Measurements from ENCODE around the gene RNF222.
"Not testable (repeated sequence)": the region's sequence is repeated elsewhere in the genome, so short reads cannot be mapped to it uniquely, and the experiment has no call there.

Gene RNF222

DNA sequence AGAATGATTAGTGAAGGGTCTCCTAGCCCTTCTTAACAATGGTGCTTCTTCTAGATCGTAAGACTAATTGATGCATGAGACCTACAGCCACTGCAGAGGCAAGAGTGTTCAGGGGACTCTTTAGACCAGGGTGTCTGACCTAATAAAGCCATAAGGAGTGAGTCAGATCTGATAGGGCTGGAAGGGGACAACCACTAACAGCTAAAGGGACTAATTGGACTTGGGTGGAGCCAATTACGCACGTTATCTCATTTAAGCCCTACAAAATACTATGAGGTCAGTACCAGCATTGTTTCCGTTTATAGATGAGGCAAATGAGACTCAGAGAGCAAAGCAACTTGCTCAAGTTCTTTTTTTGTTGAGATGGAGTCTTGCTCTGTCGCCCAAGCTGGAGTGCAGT, 14.5 kb upstream of the RNF222 start:
- DNase-seq (ENCODE audit: low read depth in 2 of 2, low spot score in 1 of 2): no peak

DNA sequence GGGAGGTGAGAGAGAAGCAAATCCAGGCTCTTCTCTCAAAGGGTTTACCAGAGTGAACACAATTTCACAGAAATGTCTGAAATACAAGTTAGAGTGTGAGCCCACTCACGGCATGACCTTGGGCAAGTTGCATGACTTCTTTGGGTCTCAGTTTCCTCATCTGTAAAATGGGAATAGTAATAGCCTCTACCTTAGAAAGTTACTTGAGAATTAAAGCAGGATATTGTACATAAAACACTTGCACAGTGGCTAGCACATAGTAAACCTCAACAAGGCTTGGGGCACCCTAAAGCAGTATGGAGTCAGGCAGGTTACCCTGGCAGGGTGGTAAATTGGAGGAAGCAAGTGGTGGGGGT, 13.2 kb upstream of the RNF222 start:
- DNase-seq (ENCODE audit: low read depth in 2 of 2, low spot score in 1 of 2): no peak

DNA sequence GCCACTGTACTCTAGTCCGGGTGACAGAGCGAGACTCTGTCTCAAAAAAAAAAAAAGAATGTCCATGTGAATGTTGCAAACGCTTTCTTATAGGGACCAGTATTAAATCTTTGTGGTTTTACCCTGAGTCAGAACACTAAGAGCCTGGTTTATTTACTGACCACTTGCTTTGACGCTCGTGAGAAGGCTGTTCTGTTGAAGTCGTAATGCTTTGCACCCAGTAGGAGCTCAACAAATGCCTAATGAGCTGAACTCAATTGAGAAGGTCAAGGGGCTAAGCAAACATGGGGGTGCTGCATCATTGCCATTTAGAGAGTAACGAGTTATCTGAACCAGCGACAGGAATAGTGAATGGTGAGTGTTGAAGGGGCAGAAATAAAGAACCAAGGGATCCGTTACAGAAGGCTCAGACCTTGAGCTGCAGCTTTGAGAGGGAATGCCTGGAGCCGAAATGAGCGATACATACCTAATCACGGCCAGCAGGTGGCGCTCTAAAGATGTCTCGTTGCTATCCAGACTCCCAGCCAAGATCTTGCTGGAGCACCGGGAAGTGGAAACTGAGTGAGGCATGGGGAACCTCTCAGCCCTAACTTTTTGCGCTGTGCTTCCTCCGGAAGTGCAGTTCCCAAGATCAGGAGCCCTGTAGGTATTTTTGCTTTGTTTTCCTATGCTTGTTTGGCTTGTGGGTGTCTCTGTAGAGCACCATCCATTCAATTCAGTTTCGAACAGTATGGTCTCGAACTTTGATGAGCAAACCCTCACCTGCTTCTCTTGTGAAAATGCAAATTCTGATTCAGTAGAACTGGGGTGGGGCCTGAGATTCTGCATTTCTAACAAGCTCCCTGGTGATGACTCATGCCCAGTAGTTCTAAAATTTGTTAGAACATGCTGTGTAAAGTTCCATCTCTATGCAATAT, 12.6 kb upstream of the RNF222 start:
- DNase-seq (ENCODE audit: low read depth in 2 of 2, low spot score in 1 of 2): peak; percentile 66 to 72

DNA sequence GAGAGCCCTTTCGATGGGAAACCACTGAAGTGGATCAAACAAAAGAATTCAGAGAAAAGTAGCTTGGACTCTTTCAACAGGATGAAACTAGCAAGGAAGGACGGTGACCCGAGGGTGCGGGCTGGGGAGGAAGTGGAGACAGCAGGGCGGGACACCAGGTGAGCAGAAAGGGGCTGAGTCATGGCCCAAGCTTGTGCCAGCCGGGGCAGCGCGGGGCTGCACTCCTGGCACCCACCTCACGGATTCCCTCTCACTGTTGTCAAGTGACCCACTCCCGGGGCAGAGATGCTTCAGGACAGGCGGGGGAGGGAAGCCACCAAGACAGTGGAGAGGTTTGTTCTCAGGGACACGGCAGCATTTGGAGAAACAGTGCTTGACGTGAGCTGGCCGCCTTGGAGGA, 10.7 kb upstream of the RNF222 start:
- DNase-seq (ENCODE audit: low read depth in 2 of 2, low spot score in 1 of 2): no peak

DNA sequence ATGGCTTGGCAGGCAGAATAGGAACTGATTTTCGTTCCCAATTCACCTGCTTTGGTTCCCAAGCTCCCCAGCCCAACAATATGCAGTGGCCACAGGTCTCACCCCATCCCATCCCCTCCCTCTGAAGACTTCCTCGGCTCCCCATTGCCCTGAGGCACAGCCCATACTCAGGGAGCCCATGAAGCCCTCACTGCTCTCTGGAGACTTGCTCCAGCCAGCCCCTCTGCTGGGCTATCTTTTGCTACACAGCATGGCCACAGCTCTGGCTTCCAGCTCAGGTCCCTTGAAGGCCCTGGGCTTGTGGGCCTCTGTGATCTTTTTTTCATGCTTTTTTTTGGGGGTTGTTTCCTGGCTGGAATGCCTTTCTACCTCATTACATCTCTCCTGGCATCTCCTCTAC, 8.5 kb upstream of the RNF222 start:
- DNase-seq (ENCODE audit: low read depth in 2 of 2, low spot score in 1 of 2): no peak

- DNase-seq (ENCODE audit: low read depth in 2 of 2, low spot score in 1 of 2): no peak
Observed at GRCh38 chr17:8405499-8406016, 7.9 kb upstream of the RNF222 start.

DNA sequence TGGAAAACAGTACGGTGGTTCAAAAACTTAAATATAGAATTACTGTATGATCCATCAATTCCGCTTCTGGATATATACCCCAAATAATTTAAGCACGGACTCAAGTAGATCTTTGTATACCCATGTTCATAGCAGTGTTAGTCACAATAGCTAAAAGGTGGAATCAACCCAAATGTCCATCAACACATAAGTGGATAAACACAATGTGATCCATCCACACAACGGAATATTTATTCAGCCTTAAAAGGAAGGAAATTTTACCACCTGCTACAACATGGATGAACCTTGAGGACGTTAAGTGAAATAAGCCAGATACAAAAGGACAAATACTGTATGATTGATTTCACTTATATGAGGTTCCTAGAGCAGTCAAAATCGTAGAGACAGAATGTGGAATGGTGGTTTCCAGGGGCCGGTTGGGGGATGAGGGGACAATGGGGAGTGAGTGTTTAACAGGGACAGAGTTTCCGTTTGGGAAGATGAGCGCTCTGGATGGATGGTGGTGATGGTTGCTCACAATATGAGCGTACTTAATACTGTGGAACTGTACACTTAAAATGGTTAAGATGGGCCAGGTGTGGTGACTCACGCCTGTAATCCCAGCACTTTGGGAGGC, 5.4 kb upstream of the RNF222 start:
- DNase-seq (ENCODE audit: low read depth in 2 of 2, low spot score in 1 of 2): no peak

DNA sequence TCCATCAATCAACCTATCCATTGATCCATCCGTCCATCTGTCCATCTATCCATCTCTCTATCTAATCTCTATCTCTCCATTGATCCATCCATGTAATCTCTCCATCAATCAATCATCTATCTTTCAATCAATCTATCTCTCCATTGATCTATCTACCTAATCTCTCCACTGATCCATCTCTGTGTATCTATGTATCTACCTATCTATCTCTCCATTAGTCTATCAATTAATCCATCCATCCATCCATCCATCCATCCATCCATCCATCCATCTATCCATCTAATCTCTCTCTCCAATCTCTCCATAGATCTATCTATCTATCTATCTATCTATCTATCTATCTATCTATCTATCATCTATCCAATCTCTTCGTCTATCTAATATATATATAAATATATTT, 3.5 kb upstream of the RNF222 start:
- DNase-seq (ENCODE audit: low read depth in 2 of 2, low spot score in 1 of 2): no peak

GRCh38 chr17:8398980-8399379, 1.4 kb upstream of the RNF222 start:
- no peak for DNase-seq (ENCODE audit: low read depth in 2 of 2, low spot score in 1 of 2)

DNA sequence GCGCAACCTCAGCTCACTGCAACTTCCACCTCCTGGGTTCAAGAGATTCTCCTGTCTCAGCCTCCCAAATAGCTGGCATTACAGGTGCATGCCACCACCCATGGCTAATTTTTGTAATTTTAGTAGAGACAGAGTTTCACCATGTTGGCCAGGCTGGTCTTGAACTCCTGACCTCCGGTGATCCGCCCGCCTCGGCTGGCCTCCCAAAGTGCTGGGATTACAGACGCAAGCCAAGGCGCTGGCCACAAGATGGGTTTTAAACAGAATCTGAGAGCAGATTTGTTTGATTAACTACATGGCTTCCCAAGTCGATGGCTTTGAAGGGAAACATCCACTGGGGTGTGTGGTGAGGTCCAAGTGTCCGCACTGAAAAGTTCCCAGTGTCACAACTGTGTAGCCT, 3.1 kb downstream of the RNF222 start:
- DNase-seq (ENCODE audit: low read depth in 2 of 2, low spot score in 1 of 2): not testable (repeated sequence)

GRCh38 chr17:8393470-8394231, 4.0 kb downstream of the RNF222 start:
- no peak for DNase-seq (ENCODE audit: low read depth in 2 of 2, low spot score in 1 of 2)

- DNase-seq (ENCODE audit: low read depth in 2 of 2, low spot score in 1 of 2): no peak
Observed at GRCh38 chr17:8392674-8393469, 4.8 kb downstream of the RNF222 start.

DNA sequence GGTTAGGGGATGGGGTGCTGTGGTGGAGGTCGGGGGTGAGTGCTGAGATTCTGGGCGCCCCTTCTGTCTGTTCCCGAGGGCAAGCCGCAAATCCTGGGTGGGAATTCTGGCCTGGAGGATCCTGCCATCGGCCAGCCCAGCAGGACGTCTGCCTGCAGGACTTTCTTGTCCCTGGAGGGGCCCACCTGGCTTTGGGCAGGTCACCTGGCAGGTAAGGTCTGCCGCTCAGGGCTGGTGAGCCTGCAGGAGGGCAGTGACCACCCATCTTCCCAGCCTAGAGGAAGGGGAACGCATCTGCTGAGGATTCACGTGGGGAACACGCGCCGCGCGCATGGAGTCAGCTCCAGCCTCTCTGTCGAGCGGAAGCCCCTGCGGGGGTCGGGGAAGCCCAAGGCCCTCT, 5.4 kb downstream of the RNF222 start:
- no peak for DNase-seq (ENCODE audit: low read depth in 2 of 2, low spot score in 1 of 2)

DNA sequence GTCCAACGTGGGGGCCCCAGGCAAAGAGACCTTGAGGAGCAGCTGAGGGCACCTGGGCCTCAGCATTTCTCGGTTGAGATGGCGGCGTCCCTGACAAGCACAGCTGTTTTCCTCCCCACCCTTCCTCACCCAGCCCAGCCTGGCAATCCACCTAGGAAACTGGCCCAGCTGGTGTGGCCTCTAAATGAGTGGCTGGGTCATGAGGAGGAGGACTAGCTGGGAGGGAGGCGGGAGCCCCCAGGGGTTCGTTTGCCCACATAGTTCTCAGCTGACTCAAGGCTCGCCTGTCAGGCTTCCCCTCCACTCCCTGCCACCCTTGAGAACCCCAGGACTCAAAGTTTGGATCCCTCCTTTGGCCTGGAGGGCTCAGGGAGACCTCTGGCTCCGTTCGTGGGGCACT, 5.9 kb downstream of the RNF222 start:
- no peak for DNase-seq (ENCODE audit: low read depth in 2 of 2, low spot score in 1 of 2)

DNA sequence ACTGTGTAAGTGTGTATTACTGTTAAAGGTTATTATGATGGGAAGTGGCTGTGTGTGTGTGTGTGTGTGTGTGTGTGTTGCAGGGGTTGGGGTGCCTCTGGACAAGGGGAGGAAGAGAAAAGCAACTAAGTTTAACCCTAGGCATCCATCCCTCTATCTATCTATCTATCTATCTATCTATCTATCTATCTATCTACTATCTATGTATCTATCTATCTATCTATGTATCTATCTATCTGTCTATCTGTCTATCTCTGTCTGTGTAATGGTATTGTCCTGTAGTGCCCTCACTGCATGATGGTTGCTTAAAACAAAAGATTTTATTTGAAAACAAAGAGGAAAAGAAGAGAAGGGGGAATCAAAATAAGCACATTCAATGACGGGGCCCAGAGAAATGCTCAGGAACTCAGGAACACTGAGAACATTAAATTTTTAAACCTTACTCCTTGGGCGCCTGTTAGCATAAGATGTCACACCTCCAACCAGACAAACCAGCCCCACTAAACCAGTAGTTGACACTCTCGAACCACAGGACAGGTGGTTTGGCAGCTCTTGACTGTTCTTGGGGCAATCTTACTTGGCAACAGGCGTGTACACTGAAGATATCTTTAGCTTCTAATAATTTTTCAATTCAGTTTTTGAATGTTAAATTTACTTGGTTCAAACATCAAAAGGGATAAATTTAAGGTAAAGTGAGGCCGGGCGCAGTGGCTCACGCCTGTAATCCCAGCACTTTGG, 9.5 kb downstream of the RNF222 start:
- DNase-seq (ENCODE audit: low read depth in 2 of 2, low spot score in 1 of 2): no peak

DNA sequence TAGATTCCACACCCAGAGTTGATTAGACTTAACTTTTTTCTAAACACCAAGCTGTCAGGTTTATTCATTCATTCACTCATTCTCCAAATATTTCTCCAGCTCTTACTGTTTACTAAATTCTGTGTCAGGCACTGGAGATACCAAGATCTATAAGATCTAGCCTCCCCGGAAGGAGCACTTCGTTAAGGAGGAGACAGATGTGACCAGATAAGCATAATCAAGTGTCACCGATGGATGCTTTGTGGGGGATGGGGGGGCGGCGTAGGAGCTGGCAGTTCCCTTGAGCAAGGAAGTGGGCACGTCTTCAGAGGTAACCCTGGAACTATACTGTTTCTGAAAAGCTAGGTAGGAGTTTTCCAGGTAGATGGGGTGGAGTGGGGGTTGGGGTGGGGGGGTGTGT, 10.8 kb downstream of the RNF222 start:
- no peak for DNase-seq (ENCODE audit: low read depth in 2 of 2, low spot score in 1 of 2)

DNA sequence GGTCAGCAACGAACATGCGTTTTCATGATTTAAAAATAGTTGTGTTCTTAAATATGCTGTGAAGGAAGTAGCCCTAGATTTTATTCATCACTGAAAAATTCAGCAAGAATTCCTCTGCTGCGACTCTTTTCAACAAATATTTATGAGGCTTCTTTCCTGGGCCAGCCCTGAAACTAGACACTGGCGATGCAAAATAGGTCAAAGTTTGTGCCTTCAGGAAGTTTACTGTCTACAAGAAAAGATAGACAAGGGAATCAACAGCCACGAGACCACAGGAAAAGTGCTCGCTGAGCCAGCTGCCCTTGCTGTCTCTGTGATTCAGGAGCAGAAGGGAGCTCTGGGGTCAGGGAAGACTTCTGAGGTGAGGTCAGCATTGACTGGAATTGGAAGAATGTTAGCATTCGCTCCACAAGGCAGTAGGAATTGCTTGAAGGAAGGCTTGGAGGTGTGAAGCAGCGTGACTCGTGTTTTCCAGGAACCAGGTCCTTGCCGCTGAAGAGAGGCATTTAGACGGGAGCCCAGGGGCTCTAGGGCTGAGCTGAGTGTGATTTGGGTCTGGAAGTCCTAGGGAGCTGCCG, 12.7 kb downstream of the RNF222 start:
- DNase-seq (ENCODE audit: low read depth in 2 of 2, low spot score in 1 of 2): no peak

- peak; percentile 87 for DNase-seq (ENCODE audit: low read depth in 2 of 2, low spot score in 1 of 2)
Observed at GRCh38 chr17:8383143-8383822, 14.3 kb downstream of the RNF222 start, which contains the start of gene RPL26. Gene RPL26 (minus strand): TSS chr17:8383193. CDS start chr17:8382310, 883 bp downstream.

DNA sequence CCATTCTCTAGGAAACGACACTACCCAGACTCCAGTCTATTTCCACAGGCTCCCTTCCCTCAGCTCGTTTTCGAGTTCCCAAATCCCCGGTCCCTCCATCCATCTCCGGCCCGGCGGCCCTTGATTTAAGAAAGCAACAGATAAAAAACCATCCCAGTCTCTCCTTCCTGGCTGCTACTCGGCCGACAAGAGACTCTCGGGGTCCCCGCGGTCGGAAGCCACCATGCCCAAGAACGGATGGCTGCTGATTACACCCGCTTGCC, 14.8 kb downstream of the RNF222 start:
- no peak for DNase-seq (ENCODE audit: low read depth in 2 of 2, low spot score in 1 of 2)

Data from stimulated activated CD8-positive, alpha-beta memory T cell treated with anti-CD3 and anti-CD28 coated beads, Interleukin-4, amount 100 ng/mL, for 1 hour (primary cell).